ENCODE data around the gene INTS14.

DNA sequence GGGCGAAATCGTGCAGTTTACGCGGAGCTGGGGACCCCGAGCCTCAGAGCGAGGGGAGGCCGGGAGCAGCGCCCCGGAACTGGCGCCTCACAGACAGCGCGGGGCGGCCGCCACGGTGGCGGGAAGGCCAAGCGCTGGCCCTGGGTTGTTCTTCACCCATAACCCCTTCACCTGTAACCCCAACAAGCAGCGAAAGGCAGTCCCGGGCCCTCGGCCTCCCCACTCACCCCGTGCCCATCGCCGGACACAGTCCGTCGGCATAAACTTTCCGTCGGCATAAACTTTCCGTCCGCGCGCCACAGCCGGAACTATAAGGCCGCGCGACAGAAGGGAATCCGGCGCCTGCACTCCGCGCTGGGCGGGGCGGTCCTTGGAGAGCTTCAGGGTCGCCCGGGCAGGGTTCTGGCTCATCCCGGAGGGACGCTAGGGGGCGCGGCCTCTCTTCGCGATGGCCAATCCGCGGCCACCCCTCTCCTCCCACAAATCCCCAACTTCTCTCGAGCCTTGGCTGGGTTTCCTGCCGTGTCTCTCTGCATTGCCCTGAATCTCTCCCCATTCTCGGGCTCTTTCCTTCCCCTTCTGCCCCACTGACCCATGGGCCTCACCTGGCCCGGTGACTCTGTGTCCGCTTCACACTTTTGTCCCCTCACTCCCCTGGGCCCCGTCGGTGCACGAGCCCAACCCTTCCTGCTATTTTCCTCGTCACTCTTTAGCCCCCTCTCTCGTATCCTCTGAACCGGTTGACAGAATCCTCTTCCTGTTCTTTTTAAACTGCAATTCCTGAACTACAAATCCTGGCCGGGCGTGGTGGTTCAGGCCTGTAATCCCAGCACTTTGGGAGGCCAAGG, at the start of gene INTS14:
- TF ChIP-seq PHF8 (IDR thresholded peaks at IDR 0.05; ENCODE audit: borderline replicate concordance, low read length) (peak; percentile 96), SMARCB1 (IDR thresholded peaks at IDR 0.05; ENCODE audit: insufficient read length, low read depth) (no peak), EZH2 (IDR thresholded peaks at IDR 0.05; ENCODE audit: borderline replicate concordance, low read depth, low read length) (no peak), ELF1 (tag; IDR thresholded peaks at IDR 0.05) (peak; percentile 85), ZNF707 (CRISPR knock-in tag; conservative IDR thresholded peaks at IDR 0.05) (no peak), JUN (IDR thresholded peaks at IDR 0.05; ENCODE audit: borderline replicate concordance, low read depth, low read length) (peak; percentile 60; the same call in 1 of the 2 replicates), JUN (CRISPR knock-in tag; IDR thresholded peaks at IDR 0.05; ENCODE audit: borderline replicate concordance) (no peak; the same call in 1 of the 2 replicates), FOS (IDR thresholded peaks at IDR 0.05; ENCODE audit: extremely low read depth, insufficient read length) (no peak)
- TF ChIP-seq, protein P1, sequence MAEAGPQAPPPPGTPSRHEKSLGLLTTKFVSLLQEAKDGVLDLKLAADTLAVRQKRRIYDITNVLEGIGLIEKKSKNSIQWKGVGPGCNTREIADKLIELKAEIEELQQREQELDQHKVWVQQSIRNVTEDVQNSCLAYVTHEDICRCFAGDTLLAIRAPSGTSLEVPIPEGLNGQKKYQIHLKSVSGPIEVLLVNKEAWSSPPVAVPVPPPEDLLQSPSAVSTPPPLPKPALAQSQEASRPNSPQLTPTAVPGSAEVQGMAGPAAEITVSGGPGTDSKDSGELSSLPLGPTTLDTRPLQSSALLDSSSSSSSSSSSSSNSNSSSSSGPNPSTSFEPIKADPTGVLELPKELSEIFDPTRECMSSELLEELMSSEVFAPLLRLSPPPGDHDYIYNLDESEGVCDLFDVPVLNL (CRISPR knock-in tag; IDR thresholded peaks at IDR 0.05; ENCODE audit: low read depth), result no peak
- TF ChIP-seq, protein P2, sequence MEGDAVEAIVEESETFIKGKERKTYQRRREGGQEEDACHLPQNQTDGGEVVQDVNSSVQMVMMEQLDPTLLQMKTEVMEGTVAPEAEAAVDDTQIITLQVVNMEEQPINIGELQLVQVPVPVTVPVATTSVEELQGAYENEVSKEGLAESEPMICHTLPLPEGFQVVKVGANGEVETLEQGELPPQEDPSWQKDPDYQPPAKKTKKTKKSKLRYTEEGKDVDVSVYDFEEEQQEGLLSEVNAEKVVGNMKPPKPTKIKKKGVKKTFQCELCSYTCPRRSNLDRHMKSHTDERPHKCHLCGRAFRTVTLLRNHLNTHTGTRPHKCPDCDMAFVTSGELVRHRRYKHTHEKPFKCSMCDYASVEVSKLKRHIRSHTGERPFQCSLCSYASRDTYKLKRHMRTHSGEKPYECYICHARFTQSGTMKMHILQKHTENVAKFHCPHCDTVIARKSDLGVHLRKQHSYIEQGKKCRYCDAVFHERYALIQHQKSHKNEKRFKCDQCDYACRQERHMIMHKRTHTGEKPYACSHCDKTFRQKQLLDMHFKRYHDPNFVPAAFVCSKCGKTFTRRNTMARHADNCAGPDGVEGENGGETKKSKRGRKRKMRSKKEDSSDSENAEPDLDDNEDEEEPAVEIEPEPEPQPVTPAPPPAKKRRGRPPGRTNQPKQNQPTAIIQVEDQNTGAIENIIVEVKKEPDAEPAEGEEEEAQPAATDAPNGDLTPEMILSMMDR (IDR thresholded peaks at IDR 0.05 in 2 of 3, conservative IDR thresholded peaks at IDR 0.05 in 1 of 3; ENCODE audit: insufficient read depth in 2 of 3, low read depth in 1 of 3, low read length in 3 of 3), result peak; percentile 72 to 85 (median 80)
- TF ChIP-seq, protein P3, sequence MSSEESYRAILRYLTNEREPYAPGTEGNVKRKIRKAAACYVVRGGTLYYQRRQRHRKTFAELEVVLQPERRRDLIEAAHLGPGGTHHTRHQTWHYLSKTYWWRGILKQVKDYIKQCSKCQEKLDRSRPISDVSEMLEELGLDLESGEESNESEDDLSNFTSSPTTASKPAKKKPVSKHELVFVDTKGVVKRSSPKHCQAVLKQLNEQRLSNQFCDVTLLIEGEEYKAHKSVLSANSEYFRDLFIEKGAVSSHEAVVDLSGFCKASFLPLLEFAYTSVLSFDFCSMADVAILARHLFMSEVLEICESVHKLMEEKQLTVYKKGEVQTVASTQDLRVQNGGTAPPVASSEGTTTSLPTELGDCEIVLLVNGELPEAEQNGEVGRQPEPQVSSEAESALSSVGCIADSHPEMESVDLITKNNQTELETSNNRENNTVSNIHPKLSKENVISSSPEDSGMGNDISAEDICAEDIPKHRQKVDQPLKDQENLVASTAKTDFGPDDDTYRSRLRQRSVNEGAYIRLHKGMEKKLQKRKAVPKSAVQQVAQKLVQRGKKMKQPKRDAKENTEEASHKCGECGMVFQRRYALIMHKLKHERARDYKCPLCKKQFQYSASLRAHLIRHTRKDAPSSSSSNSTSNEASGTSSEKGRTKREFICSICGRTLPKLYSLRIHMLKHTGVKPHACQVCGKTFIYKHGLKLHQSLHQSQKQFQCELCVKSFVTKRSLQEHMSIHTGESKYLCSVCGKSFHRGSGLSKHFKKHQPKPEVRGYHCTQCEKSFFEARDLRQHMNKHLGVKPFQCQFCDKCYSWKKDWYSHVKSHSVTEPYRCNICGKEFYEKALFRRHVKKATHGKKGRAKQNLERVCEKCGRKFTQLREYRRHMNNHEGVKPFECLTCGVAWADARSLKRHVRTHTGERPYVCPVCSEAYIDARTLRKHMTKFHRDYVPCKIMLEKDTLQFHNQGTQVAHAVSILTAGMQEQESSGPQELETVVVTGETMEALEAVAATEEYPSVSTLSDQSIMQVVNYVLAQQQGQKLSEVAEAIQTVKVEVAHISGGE (CRISPR knock-in tag; IDR thresholded peaks at IDR 0.05), result peak; percentile 96 to 100 (median 99)
- TF ChIP-seq, protein P4, sequence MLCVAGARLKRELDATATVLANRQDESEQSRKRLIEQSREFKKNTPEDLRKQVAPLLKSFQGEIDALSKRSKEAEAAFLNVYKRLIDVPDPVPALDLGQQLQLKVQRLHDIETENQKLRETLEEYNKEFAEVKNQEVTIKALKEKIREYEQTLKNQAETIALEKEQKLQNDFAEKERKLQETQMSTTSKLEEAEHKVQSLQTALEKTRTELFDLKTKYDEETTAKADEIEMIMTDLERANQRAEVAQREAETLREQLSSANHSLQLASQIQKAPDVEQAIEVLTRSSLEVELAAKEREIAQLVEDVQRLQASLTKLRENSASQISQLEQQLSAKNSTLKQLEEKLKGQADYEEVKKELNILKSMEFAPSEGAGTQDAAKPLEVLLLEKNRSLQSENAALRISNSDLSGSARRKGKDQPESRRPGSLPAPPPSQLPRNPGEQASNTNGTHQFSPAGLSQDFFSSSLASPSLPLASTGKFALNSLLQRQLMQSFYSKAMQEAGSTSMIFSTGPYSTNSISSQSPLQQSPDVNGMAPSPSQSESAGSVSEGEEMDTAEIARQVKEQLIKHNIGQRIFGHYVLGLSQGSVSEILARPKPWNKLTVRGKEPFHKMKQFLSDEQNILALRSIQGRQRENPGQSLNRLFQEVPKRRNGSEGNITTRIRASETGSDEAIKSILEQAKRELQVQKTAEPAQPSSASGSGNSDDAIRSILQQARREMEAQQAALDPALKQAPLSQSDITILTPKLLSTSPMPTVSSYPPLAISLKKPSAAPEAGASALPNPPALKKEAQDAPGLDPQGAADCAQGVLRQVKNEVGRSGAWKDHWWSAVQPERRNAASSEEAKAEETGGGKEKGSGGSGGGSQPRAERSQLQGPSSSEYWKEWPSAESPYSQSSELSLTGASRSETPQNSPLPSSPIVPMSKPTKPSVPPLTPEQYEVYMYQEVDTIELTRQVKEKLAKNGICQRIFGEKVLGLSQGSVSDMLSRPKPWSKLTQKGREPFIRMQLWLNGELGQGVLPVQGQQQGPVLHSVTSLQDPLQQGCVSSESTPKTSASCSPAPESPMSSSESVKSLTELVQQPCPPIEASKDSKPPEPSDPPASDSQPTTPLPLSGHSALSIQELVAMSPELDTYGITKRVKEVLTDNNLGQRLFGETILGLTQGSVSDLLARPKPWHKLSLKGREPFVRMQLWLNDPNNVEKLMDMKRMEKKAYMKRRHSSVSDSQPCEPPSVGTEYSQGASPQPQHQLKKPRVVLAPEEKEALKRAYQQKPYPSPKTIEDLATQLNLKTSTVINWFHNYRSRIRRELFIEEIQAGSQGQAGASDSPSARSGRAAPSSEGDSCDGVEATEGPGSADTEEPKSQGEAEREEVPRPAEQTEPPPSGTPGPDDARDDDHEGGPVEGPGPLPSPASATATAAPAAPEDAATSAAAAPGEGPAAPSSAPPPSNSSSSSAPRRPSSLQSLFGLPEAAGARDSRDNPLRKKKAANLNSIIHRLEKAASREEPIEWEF (CRISPR knock-in tag; IDR thresholded peaks at IDR 0.05), result no peak
